Stimulated activated CD8-positive, alpha-beta memory T cell treated with anti-CD3 and anti-CD28 coated beads, Interleukin-4, amount 100 ng/mL, for 48 hours (primary cell): ENCODE results near the gene BABAM2.
"Not testable (repeated sequence)": the region's sequence is repeated elsewhere in the genome, so short reads cannot be mapped to it uniquely, and the experiment has no call there.

Experiments
- DNase-seq: peaks from one replicate; pipeline ENCODE4 v3.0.0-alpha.2; 2020

Gene BABAM2

GRCh38 chr2:28370354-28370753, 479.8 kb downstream of the BABAM2 start:
- DNase-seq: no peak

- DNase-seq: not testable (repeated sequence)
Measured at GRCh38 chr2:28371728-28372127, 481.2 kb downstream of the BABAM2 start.

- DNase-seq: no peak
Measured at GRCh38 chr2:28373854-28374253, 483.3 kb downstream of the BABAM2 start.

GRCh38 chr2:28374331-28374730, 483.8 kb downstream of the BABAM2 start:
- no peak for DNase-seq

- DNase-seq: no peak
Measured at GRCh38 chr2:28375236-28375635, 484.7 kb downstream of the BABAM2 start.

- DNase-seq: no peak
Measured at GRCh38 chr2:28375742-28376631, 485.5 kb downstream of the BABAM2 start.

- DNase-seq: no peak
Measured at GRCh38 chr2:28377195-28377816, 486.8 kb downstream of the BABAM2 start.

GRCh38 chr2:28377984-28378678, 487.6 kb downstream of the BABAM2 start:
- no peak for DNase-seq

- DNase-seq: no peak
Measured at GRCh38 chr2:28378679-28379584, 488.4 kb downstream of the BABAM2 start.

GRCh38 chr2:28380219-28380618, 489.7 kb downstream of the BABAM2 start:
- DNase-seq: no peak

GRCh38 chr2:28381225-28382180, 491.0 kb downstream of the BABAM2 start:
- DNase-seq: no peak

GRCh38 chr2:28382755-28383154, 492.2 kb downstream of the BABAM2 start:
- no peak for DNase-seq

- no peak for DNase-seq
Measured at GRCh38 chr2:28387082-28387960, 496.8 kb downstream of the BABAM2 start.
